HG02642 (cell line): Measurements from ENCODE around the gene GMDS.

Source experiments
- ATAC-seq: cut with Tn5 transposase; IDR thresholded peaks from one replicate; pipeline ENCODE4 v1.9.1; 2021; ENCODE audit warnings: mild to moderate bottlenecking; ENCODE audit not compliant: unreplicated experiment, poor library complexity

GMDS gene

DNA sequence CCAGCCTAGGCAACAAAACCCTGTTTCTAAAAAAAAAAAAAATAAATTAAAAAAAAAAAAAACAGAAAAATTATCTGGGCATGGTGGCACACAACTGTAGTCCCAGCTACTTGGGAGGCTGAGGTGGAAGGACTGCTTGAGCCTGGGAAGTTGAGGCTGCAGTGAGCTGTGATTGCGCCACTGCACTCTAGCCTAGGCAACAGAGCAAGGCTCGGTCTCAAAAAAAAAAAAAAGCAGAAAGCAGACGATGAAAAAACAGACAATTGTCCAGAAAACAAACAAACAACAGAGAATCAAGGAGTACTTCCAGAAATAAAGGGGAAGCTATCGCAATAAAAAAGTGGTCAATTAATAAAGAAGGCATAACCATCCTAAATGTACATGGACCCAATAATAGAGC is 229.4 kb downstream of the GMDS start:
- ATAC-seq = no peak

DNA sequence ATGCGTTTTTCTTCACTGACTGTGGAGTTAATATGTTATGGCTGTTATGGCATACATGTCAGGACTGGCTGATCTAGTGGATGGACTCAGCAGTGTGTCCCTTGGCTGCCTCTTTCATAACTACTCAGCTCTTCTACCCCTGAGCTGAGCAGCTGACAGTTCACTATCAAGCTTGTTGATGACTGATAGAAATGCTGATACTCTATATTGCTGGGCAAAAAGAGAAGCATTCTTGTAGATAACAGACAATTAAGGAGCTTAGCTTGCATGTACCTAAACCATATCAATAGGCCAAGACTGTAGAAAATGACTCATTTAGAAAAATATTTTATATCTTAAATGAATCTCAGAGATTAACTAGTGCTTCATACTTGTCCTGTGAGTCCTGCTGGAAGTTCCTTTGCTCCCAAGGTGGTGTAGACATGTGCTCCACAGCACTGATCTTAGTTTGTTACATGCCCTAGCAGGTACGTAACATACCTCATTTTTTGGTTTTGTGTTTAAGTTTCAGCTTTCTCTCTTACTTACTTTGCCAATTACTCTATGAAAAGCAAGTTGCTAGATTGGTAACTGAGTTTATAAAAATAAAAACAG is 236.9 kb downstream of the GMDS start:
- ATAC-seq = no peak

DNA sequence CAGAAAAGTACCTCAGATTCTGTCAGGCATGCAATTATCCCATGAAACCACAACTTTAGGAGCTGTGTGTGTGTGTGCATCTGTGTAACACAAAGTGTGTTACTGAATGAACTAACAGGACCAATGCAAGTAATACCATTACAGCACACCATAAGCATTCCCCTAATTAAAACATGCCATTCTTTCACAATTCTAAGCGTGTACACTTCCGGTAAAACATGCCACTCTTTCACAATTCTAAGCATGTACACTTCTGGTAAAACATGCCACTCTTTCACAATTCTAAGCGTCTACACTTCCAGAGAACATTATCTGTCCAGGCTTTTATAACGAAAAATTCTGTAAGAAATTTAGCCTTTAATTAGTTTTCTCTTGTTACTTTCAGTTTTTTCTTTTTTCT is 238.2 kb downstream of the GMDS start:
- no peak for ATAC-seq

DNA sequence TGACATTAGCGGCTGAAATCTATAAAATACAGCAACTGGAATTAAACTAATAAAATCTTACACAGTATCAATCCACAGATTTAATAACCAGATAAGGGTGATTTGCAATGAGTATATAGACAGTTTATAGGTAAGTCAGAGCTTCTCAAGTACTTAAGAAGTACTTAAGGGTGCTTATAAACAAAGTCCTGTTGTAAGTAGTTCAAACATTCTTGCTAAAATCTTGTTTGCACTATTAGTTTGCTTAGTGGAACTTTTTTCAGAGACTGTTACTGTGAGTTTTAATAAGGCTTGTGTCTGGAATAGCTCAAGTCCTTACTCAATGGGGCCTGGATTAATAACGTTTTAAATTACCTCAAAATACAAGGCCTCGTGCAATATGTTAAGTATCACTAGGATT is 240.5 kb downstream of the GMDS start:
- ATAC-seq = no peak

DNA sequence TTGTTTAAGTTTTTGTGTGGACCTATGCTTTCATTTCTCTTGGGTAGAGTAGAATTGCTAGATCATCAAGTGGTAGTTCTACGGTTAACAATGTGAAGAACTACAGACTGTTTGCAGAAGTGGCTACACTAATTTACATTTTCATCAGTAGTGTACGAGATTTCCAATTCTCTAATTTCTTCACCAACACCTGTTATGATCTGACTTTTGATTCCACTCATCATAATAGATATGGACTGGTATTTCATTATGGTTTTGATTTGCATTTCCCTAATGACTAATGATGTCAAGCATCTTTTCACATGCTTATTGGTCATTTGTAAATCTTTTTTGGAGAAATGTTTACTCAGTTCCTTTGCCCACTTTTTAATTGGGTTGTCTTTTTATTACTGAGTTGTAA is 244.4 kb downstream of the GMDS start:
- no peak for ATAC-seq

DNA sequence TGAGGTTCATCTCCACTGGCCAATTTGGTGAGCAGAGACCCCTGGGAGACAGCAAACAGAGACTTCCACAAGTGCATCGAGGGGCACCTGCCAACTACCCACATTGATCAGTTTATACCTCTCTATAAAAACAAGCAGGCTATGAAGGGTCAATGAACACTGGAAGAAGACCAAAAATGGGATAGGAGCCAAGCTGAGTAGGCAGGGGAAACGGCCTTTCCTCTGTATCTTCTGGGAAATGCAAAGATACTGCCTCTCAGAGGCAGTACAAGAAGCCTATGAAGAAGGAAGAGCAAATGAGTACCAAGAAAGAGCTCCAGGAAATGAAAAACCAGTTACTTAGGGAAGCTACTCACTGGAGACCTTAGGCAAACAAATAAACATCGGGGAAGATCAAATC is 247.7 kb downstream of the GMDS start:
- no peak for ATAC-seq

DNA sequence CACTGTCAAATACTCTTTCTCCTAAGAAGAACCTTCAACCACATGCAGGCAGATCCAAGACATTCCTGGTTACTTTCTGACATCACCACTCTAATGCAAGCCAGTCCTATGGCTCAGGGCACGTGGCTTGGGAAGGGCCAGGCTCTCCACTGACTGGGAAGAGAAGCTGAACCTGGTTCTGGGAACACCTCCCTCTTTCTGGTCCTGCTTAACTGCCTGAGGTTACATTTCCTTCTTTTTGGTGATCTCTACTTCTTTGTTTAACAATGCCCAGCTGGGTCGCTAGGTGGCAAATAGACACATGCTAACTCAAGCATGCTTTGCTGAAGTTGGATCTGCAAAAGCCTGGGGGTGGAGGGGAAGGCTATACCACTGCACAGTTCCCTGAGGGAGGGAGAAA is 249.8 kb downstream of the GMDS start:
- ATAC-seq = no peak

DNA sequence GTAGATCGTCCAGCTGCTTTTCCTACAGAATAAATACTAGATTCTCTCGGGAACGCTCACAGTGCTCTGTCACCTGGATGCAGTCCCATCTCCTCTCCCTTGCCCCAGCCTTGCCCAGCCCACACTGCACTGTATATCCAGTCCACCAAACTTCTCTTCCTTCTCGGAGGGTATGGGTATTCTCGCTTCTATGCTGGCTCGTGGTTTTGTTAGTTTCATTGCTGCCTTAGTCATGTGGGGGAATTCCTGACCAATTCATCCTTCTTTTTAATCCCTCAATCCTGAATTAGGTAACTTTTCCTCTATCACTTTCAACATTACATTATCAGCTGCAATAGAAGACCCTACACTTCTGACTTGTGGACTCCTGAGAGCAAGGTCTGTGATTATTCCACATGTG is 252.4 kb downstream of the GMDS start:
- ATAC-seq = no peak

DNA sequence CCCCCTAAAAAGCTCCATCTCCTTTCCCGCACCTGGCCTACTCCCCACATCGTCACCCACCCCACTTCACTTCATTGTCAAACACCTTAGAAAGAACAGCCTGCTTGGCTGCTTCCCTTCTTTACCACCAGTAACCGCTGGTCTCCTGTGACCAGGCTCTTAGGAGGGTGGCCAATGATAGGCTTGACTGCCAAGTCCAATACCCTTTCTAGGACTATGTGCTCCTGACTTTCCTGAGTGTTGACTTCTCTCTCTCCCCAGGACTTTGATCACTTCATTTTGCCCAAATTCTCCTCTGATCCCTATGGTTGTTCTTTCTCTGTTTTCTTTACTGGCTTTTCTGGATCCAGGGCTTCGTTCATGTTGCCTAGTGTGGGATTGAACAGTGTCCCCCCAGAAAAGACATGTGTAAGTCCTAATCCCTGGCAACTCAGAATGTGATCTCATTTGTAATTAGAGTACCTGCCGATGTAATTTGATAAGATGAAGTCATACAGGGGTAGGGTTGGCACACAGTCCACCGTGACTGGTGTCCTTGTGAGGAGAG is 254.0 kb downstream of the GMDS start:
- no peak for ATAC-seq

DNA sequence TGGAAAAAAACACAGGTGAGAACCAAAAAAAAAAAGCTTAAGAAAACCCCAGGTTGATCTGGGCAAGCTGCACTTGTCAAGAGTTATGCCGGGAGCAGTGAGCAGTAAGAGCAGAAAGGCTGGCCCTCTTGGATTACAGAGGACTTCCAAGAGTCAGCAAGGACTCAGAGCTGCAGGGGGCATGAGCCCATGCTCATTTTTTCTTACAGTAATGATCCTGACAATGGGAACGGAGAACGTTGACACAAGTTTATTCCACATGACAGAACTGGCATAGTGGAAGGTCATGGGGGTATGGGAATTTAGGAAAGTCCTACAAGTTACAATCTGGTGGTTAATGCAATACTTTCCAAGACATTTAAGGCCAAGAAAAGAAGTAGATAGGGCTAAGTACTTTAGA is 256.6 kb downstream of the GMDS start:
- ATAC-seq = no peak

DNA sequence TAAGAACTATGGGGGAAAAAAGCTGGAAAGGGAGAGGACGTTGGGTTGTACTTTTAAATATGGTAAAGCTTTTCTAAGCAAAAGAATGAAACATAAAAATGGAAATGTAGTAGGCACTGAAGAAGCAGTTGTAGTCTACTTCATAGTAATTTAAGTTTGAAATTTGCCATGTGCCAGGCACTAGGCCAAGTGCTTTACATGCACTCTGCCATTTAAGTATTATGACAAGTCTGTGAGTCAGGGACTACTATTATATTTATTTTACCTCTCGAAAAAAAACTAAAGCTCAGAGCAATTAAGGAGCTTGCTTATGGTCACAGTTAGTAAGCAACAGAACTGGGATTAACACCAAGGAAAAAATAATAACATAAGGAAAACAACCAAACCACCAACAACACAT is 257.8 kb downstream of the GMDS start:
- no peak for ATAC-seq

DNA sequence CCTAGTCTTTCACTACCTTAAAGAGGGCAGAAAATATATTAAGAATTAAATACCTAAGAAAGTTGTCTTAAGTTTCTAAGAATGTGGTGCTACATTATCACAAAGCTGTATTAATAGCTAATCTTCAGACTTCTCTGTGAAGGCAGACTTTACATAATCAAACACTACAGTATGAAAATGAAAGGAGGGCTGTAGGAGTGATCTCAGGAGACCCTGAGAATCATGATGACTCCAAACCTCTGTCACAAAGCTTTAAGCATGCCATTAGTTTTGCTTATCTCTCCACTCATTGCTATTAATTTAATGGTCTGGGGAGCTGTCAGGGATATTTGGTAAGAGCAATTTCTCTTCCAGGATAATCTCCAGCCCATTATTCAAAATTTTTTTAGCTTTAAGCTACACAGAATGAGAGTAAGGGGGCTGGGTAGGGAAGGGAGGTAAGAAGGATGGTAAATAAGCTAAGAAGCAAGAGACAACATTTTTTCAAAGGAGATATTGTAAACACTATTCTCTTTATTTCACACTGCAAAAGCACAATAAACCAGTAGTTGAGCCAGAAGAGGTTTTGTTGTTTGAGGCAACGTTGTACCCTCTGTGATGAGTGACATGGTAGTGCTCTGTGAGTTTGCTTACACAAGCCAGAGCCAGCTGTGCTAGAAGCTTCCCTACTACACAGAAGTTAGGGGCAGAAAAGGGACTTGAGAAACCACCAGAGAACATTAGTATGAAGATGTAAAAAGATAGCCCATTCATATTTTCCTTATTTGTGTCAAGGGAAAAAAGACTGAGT is 258.8 kb downstream of the GMDS start:
- ATAC-seq = no peak

DNA sequence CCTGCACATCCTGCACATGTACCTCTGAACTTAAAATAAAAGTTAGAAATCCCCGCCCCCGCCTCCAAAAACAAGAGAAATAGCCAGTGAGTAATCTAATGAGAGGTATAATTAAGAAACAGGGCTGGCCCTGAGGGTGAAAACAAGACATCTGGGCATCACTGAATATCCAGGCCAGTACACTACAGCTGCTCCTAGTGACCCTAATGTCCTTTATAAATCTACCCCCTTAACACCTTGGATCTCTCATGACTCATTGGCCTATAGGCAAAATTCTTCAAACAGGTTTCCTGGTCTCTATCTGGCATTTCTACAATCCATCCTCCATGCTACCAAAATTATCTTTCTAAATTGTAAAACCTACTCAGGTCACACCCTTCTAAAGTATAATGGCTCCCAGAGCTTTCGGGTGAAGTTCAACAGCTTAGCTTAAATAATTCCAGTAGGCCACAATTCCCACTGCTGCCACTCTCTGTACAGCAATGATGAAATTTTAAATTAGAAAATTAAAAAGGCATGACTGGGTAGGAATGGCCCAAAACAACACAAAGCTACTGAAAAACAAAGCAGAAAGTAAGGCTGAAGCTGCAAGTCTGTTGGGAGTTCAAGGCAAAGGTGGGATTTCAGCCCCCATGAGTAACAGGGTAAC is 260.9 kb downstream of the GMDS start:
- no peak for ATAC-seq

DNA sequence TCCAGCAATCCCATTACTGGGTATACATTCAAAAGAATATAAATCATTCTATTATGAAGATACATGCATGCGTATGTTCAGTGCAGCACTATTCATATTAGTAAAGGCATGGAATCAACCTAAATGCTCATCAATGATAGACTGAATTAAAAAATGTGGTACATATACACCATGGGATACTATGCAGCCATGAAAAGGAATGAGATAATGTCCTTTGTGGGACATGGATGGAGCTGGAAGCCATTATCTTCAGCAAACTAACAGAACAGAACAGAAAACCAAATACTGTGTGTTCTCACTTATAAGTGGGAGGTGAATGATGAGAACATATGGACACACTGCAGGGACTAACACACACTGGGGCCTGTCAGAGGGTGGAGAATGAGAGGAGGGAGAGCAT is 261.6 kb downstream of the GMDS start:
- ATAC-seq = no peak

DNA sequence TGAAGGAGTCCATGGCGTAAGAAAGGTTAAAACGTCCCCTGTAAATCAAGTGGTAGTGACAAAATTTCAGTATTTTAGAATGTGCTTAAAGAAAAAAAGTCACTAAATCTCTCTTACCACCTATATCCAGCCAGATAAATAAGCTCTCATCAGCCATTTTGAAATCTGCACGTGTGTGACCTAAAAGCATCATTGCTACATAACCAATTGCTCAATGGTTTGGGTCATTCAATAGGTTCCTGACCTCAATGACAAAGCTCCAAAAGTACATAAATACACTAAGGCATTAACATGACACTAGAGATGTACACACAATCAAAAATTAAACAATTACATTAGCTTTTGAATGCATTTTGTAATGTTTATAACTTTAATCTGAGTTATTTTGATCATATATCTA is 272.4 kb downstream of the GMDS start:
- ATAC-seq = no peak

DNA sequence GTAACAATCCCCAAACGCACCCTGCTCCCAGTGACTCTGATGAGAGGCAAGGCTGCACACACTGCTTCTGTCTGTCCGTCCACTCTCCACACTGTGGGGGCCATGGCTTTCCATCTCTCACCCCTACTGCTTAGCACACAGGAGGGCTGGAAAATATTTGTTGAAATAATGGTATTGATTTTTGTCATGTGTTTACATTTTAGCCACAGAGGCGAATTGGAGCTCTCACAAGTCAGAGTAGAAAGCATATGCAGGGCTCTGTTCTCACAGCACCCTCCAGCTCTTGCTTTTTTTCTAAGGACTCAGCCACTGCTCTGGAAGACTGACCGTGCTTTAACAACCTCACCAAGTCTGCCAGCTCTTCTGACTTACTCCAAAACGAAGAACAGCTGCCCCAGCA is 273.8 kb downstream of the GMDS start:
- ATAC-seq = no peak

DNA sequence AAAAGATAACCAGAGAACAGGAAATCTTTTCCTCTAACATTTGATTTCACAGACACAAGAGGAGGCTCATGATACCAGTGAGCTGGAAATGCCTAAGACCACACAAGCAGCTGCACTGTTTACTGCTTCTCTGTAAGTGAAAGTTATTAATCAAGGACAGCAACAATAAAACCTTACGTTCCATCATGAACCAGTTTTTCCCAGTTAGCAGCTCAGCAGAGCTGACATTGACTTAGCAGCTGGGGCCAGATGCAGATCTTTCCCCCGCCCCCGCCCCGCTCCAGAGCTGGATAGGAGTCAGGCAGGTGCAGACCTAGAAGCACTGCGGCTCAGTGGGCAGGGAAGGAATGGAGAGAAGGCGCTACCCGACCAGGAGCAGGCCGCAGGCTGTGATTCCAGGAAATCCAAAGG is 275.2 kb downstream of the GMDS start:
- no peak for ATAC-seq

DNA sequence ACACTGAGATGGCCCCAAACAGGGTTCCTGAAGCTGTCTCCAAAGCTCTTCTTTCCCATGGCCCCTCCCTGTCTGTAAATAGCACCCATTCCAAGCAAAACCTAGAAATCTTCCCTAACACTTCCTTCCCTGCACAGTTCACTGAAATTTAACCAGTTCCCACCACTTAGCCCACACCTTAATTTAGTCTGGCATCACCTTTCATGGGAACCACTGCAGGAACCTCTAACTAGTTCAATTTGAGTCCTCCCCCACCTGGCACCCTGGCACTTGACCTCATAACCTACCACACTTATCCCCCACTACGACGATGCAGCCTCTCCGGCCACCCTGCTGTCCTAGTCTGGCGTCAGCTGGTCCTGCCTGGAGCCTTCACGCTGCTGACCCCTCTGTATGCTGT is 278.7 kb downstream of the GMDS start:
- ATAC-seq = no peak

DNA sequence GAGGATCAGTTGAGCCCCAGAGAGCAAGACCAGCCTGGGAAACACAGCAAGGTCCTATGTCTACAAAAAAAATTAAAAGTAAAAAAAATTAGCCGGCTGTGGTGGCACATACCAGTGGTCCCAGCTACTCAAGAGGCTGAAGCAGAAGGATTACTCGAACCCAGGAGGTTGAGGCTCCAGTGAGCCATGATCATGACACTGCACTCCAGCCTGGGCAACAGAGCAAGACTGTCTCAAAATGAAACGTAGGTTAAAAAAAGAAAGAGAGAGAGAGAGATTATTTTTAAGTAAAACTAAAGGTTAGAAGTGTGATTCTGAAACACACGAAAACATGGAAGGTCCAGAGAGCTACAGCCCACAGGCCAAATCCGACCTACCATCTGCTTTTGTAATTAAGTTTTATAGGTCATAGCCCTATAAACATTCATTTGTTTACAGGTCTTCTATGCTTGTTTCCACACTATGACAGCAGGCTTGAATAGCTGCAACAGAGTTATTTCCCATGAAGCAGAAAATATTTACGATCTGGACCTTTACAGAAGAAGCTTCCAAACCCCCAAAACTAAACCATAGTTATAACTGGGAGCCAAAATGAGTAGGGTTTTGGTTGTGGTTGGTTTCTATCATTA is 279.7 kb downstream of the GMDS start:
- ATAC-seq = no peak

DNA sequence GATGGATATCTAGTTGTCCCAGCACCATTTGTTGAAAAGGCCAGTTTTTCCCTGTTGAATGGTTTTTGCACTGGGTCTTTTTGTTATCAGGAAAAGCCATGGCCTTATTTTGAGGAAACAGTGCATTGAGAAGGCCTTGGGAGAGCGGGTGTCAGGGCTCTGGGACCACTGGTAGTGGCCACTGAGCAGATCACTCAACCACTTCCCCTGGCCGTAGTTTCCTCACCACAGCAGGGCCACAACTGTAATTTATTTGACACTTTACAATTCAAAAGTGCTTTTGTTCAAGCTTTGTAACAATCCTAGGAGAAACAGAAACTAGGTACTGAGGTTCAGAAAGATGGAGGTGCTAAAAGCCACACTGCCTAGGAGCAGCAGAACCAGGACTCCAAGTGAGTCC is 281.8 kb downstream of the GMDS start:
- ATAC-seq = no peak

DNA sequence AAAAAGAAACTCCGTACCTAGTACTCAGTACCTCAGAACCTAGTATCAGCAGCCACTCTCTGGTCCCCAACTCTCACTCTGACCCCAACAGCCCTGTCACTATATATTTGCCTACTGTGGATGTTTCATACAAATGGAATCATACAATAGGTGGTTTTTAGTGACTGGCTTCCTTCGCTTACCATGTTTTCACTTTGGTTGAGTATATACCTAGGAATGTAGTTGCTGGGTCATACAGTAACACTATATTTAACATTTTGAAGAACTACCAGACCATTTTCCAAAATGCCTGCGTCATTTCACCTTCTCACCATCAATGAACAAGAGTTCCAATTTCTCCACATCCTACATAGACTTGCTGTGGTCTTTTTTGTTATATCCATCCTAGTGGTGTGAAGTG is 283.2 kb downstream of the GMDS start:
- ATAC-seq = no peak
